ENCODE data around the gene ASNSD1. TPM values are rescaled to one million over a fixed set of nuclear protein-coding genes. Genes with fewer than 3 reads are reported as not detected.
"Not testable (repeated sequence)": the region's sequence is repeated elsewhere in the genome, so short reads cannot be mapped to it uniquely, and the experiment has no call there.

Gene ASNSD1
- total RNA-seq, 1 donor from 2014 or later, result 29.1 TPM

GRCh38 chr2:189648846-189649509 lies 12.3 kb upstream of the ASNSD1 start:
- intact Hi-C loops (cut with DNase I), result no loop called here
- no peak overlapping the region for H3K4me3 ChIP-seq
- TF ChIP-seq CTCF (IDR thresholded peaks at IDR 0.05), result no peak

GRCh38 chr2:189651284-189651683 lies 10.0 kb upstream of the ASNSD1 start:
- H3K4me3 ChIP-seq, result no peak overlapping the region
- no peak overlapping the region for H3K27ac ChIP-seq
- no peaks in the 10 kb centered on the region for H3K9me3 ChIP-seq
- ATAC-seq, result no peak
- no peaks in the 10 kb centered on the region for H3K4me1 ChIP-seq
- no peaks in the 10 kb centered on the region for H3K27me3 ChIP-seq (ENCODE audit: low read depth)
- intact Hi-C loops (cut with DNase I), result no loop called here
- DNase-seq, result no peak
- no peaks in the 10 kb centered on the region for H3K36me3 ChIP-seq
- TF ChIP-seq CTCF (IDR thresholded peaks at IDR 0.05), result no peak

More at GRCh38 chr2:189648846-189649509, 12.3 kb upstream of the ASNSD1 start:
- Histone ChIP-seq H3K9me3 (no peaks in the 10 kb centered on the region), H3K36me3 (no peaks in the 10 kb centered on the region), H3K27ac (no peak overlapping the region), H3K27me3 (ENCODE audit: low read depth) (no peaks in the 10 kb centered on the region), H3K4me1 (no peaks in the 10 kb centered on the region)
- no peak for DNase-seq
- ATAC-seq, result no peak

GRCh38 chr2:189653464-189653863 lies 7.8 kb upstream of the ASNSD1 start:
- H3K27ac ChIP-seq; H3K36me3 ChIP-seq; ATAC-seq; H3K27me3 ChIP-seq (ENCODE audit: low read depth); H3K4me1 ChIP-seq; H3K9me3 ChIP-seq; DNase-seq; H3K4me3 ChIP-seq; intact Hi-C loops (cut with DNase I): not testable (repeated sequence)

- TF ChIP-seq CTCF (IDR thresholded peaks at IDR 0.05), result no peak
- Histone ChIP-seq H3K4me1 (peaks cover 7% of the 10 kb centered on the region), H3K9me3 (no peaks in the 10 kb centered on the region), H3K4me3 (no peak overlapping the region), H3K36me3 (no peaks in the 10 kb centered on the region), H3K27ac (no peak overlapping the region), H3K27me3 (ENCODE audit: low read depth) (no peaks in the 10 kb centered on the region)
- DNase-seq, result no peak
- intact Hi-C loops (cut with DNase I), result no loop called here
- peak in 1 of 2 donors; percentile 25 for ATAC-seq
Measured at GRCh38 chr2:189654641-189655040, 6.6 kb upstream of the ASNSD1 start.

- intact Hi-C loops (cut with DNase I), result no loop called here
- H3K4me1 ChIP-seq, result peaks cover 17% of the 10 kb centered on the region
- H3K27me3 ChIP-seq (ENCODE audit: low read depth), result no peaks in the 10 kb centered on the region
- no peaks in the 10 kb centered on the region for H3K36me3 ChIP-seq
- H3K27ac ChIP-seq, result peak overlapping the region; percentile 76
- H3K9me3 ChIP-seq, result no peaks in the 10 kb centered on the region
- ATAC-seq (peak; percentile 61 to 72), DNase-seq (peak; percentile 63)
- no peak for TF ChIP-seq CTCF (IDR thresholded peaks at IDR 0.05)
- H3K4me3 ChIP-seq, result no peak overlapping the region
Measured at GRCh38 chr2:189657867-189658266, 3.4 kb upstream of the ASNSD1 start.

GRCh38 chr2:189658306-189659212 lies 2.7 kb upstream of the ASNSD1 start:
- H3K4me3 ChIP-seq, result no peak overlapping the region
- TF ChIP-seq CTCF (IDR thresholded peaks at IDR 0.05), result no peak
- H3K36me3 ChIP-seq, result no peaks in the 10 kb centered on the region
- DNase-seq, result peak; percentile 48
- H3K27ac ChIP-seq, result peak overlapping the region; percentile 76
- ATAC-seq, result peak in 1 of 2 donors; percentile 3
- H3K4me1 ChIP-seq, result peaks cover 21% of the 10 kb centered on the region
- no peaks in the 10 kb centered on the region for H3K27me3 ChIP-seq (ENCODE audit: low read depth)
- H3K9me3 ChIP-seq, result no peaks in the 10 kb centered on the region
- intact Hi-C loops (cut with DNase I), result no loop called here
